ENCODE measurements around the gene MOXD1.

- TF ChIP-seq, protein P1, sequence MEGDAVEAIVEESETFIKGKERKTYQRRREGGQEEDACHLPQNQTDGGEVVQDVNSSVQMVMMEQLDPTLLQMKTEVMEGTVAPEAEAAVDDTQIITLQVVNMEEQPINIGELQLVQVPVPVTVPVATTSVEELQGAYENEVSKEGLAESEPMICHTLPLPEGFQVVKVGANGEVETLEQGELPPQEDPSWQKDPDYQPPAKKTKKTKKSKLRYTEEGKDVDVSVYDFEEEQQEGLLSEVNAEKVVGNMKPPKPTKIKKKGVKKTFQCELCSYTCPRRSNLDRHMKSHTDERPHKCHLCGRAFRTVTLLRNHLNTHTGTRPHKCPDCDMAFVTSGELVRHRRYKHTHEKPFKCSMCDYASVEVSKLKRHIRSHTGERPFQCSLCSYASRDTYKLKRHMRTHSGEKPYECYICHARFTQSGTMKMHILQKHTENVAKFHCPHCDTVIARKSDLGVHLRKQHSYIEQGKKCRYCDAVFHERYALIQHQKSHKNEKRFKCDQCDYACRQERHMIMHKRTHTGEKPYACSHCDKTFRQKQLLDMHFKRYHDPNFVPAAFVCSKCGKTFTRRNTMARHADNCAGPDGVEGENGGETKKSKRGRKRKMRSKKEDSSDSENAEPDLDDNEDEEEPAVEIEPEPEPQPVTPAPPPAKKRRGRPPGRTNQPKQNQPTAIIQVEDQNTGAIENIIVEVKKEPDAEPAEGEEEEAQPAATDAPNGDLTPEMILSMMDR (IDR thresholded peaks at IDR 0.05): no peak
- no peak for TF ChIP-seq POLR2A (IDR thresholded peaks at IDR 0.05)
- no peak for TF ChIP-seq EP300 (IDR thresholded peaks at IDR 0.05)
Observed at GRCh38 chr6:132354517-132355167, 46.6 kb downstream of the MOXD1 start.

Measured in stomach (tissue), 4 donors.